HG03108 (cell line): ENCODE results near the gene MYDGF.

ENCODE experiments used
- ATAC-seq: cut with Tn5 transposase; IDR thresholded peaks from one replicate; pipeline ENCODE4 v1.9.1; 2021; ENCODE audit warnings: moderate library complexity; ENCODE audit not compliant: unreplicated experiment

MYDGF gene

DNA sequence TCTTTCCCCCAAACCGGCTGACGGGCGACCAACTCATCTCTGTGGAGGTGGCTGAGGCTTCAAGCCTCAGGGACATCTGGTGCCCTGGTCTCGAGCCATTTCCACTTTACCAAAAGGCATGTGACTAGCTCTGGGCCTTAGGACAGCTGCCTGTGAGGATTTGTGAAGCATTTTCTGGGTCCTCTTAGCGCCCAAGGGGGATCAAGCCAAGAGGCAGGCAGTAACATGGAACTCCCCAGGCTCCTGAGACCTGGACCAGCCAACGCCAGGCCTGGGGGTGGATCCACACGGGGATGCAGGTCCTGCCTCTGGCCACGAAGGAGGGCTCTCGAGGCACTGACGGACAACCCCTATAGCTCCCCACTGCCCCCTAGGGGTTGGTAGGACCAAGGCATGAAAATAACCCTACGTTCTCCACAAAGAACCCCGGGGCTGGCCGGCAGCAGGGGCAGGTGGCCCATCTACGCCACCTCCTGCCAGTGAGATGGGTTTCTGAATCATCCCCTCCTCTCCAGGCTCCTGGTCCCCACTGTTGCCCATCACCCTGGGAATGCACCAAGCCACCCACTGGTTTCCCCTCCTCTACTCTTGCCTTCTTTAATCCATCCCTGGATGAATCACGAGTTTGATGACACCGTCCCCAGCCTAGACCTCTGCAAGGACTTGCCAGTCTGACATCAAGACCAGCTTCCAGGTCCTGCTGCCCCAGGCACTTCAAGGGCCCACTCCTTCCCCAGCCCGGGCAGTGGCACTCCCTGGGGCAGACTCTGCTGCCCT is 7.0 kb upstream of the MYDGF start:
- ATAC-seq = no peak

- ATAC-seq = no peak
Measured at GRCh38 chr19:4675346-4675745, 5.2 kb upstream of the MYDGF start.

DNA sequence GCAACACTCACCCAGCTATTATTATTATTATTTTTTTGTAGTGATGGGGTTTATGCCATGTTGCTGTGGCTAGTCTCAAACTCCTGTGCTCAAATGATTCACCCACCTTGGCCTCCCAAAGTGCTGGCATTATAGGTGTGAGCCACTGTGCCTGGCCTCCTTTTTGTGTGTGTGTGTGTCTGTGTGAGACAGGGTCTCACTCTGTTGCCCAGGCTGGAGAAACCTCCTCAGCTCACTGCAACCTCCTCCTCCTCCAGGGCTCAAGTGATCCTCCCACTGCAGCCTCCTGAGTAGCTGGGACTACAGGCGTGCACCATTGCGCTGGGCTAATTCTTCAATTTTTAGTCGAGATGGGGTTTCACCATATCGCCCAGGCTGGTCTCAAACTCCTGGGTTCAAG is 3.6 kb upstream of the MYDGF start:
- no peak for ATAC-seq

GRCh38 chr19:4673216-4673615 is 3.1 kb upstream of the MYDGF start:
- ATAC-seq = no peak

DNA sequence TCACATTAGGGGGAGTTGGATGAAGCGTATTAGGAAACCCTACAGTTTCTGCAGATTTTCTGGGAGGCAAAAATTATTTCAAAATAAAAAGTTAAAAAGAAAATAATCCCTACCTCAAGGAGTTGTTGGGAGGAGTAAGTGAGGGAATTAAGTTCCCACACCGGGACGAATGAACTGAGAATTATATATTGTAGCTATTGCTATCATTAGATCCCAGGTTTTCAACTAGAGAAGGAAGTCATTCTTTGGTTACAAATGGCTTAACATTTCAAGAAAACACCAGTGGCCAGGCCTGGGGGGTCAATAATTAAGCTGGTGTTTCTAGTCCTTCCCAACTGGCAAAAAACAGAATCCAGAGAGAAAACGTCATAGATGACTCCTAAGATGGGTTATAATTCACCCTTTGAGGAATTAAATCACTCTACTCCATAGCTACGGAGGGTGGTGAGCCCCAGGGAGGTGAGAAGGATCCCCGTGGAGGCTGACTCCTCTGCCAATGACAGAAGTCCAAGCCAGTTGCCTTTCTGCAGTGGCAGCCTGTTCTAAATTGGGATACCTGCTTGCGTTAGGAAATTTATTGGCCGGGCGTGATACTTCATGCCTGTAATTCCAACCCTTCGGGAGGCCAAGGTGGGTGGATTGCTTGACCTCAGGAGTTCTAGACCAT is 1.2 kb upstream of the MYDGF start:
- ATAC-seq = no peak

DNA sequence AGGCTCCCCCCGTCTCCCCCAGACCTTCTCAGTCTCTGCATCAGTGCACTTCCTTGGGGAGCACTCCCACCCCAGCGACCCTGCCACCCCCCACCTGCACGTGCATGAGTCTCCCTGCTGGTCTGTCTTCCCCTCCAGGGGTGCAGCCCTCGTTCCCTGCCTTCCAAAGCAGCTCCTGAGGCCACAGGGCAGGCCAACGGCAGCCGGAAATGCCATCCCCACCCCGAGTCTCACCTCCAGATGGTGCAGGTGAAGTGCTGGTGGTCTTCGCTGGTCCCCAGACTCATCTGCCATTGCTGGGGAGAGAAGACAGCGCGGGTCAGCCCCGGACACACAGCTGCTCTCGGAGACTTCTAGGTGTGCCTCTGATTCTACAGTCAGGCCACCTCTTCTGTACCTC is 5.5 kb downstream of the MYDGF start:
- no peak for ATAC-seq

GRCh38 chr19:4662812-4663211 is 7.3 kb downstream of the MYDGF start:
- no peak for ATAC-seq

- no peak for ATAC-seq
Measured at GRCh38 chr19:4662020-4662695, 8.0 kb downstream of the MYDGF start.

GRCh38 chr19:4660993-4661392 is 9.1 kb downstream of the MYDGF start:
- ATAC-seq = no peak

DNA sequence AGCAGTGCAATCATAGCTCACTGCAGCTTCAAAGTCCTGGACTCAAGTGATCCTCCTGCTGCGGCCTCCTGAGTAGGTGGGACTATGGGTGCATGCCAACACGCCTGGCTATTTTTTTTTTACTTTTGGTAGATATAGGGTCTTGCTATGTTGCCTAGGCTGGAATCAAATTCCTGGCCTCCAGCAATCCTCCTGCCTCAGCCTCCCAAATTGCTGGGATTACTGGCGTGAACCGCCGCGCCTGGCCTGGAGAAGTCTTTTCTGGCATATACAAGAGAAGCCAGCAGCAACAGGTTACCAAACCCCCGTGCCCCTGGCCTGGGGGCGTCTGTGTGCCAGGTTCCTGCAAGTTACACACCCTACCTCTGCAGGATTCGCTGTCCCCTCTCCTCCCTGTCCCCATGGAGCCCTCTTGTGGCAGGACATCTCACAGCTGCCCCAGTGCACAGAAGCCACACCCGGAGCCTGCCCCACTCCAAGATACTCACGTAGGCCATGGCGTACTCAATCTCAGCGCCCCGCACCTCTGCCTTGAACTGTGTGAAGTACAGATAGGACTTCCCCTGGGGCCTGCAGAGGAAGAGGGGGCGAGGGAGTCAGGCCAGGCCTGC is 9.9 kb downstream of the MYDGF start:
- ATAC-seq = no peak

GRCh38 chr19:4657835-4658234 is 12.3 kb downstream of the MYDGF start:
- ATAC-seq = no peak

GRCh38 chr19:4657262-4657661 is 12.9 kb downstream of the MYDGF start:
- no peak for ATAC-seq

DNA sequence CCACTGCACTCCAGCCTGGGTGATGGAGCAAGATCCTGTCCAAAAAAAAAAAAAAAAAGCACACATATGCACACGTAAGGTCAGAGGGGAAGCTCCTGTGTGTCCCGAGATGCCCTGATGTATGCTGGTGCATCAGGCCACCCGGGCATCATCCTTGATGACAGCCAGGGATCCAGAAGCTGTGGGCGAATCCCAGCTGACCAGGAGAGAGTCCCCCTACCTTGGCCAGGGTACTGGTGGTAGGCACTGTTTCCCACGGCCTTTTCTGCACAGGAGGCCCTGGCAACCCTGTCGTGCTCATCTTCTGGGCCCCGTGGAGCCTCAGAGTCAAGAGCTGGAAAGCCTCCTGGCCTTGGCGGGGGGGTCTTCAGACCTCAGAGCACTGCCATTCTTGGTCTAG is 14.0 kb downstream of the MYDGF start:
- ATAC-seq = no peak

DNA sequence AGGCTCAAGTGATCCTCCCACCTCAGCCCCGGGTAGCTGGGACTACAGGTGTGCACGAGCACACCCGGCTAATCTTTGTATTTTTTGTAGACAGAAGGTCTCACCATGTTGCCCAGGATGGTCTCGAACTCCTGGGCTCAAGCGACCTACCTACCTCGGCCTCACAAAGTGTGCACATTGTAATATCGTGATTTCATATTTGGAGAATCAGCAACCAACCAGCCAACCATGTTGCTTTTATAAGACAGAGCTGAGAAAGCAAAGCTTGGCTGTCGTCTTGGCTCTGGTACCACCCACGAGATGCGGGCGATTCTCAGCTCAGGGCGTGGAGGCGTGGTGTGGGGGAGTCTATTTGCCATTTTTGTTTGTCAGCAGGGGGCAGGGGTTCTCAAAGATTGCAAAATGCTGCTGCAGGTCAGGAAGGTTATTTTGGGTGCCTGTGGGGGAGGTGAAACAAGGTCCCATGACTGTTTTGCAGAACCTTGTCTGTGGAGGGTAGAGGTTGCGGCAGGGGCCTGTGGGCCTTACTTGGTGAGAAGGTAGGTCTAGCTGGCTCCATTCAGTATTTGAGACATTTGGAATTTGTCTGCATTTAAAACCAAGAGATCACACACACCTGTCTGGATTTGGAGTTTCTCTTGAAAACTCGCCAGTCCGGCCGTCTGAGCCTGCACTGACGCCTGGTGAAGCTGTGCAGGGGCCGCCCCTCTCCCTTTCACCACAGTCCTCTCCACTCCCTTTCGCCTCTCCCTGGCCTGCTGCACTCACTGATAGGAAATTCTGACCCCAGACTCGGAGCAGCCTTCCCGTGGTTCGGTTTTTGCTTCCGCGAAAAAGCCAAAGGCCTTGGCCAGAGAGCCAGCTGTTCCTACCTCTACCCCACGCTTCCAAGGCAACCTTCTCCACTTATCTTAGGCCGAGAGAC is 15.4 kb downstream of the MYDGF start:
- no peak for ATAC-seq

DNA sequence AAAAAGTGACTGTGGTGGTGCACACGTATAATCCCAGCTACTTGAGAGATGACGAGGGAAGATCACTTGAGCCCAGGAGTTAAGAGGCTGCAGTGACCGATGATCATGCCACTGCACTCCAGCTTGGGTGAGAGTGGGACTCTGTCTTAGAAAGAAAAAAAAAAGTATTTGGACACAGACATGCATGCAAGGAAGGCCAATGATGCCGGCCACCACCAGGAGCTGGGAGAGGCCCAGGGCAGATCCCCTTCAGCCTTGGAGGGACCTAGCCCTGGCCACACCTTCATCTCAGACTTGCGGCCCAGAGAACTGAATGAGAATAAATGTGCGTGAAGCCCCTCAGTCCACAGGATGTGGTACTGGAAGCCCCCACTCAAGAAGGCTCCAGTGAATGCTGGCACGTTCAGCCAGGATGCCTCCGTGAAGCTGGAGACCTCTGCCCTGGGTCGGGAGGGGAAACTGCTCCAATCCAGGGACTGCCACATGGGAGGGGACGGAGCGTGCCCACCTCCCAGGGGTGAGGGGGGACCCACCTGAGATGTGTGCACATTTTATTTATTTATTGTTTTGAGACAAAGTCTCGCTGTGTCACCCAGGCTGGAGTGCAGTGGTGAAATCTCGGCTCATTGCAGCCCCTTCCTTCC is 16.2 kb downstream of the MYDGF start:
- ATAC-seq = no peak

- no peak for ATAC-seq
Measured at GRCh38 chr19:4652075-4652474, 18.1 kb downstream of the MYDGF start.

DNA sequence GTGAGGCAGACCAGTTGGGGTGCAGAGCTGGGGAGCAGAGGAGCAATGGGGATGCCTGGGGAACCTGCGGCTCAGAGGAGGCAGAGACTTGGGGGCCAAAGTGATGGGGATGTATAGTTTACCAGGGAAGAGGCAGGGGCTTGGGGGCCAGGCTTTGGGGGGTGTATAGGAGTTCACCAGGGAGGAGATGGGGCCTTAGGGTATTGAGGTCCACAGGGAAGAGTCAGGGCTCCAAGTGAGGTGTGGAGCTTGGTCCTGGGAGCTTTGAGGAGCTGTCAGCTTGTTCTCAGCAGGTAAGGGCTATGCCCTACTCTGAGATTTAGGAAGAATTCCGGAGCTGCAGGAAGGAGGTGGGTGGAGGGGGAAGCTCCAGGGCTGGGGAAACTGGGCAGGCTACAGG is 20.0 kb downstream of the MYDGF start:
- no peak for ATAC-seq

- no peak for ATAC-seq
Measured at GRCh38 chr19:4649392-4650047, 20.6 kb downstream of the MYDGF start.
